Panc1 (cell line): ENCODE measurements around the gene XK.

Experiments used
- CTCF ChIP-seq: fragments of 450-650 bp; IDR thresholded peaks from 2 replicates; pipeline ENCODE4 v1.5.1; 2017; ENCODE audit warnings: mild to moderate bottlenecking
- POLR2AphosphoS5 ChIP-seq: IDR thresholded peaks from 2 replicates; pipeline ENCODE4 v1.6.1; 2012; ENCODE audit warnings: mild to moderate bottlenecking, low read depth, low read length, moderate library complexity
- SIN3A ChIP-seq: IDR thresholded peaks from 2 replicates; pipeline ENCODE4 v1.6.1; 2012; ENCODE audit warnings: low read depth, mild to moderate bottlenecking, low read length, moderate library complexity, borderline replicate concordance; ENCODE audit not compliant: insufficient read depth
- TCF7L2 ChIP-seq: IDR thresholded peaks from 2 replicates; pipeline ENCODE4 v1.6.1; 2011; ENCODE audit warnings: mild to moderate bottlenecking, low read depth, low read length, inconsistent platforms
- TF ChIP-seq, protein P1 (sequence below), 2 experiments: IDR thresholded peaks; 2 replicates each; pipeline ENCODE4 v1.6.1; 2011 to 2012; ENCODE audit warnings: low read depth in 2 of 2, control low read depth in 1 of 2, low read length in 1 of 2, mild to moderate bottlenecking in 1 of 2, moderate library complexity in 1 of 2; ENCODE audit not compliant: insufficient read depth in 1 of 2

- TF ChIP-seq CTCF (no peak), POLR2AphosphoS5 (no peak), TCF7L2 (no peak), SIN3A (no peak)
- TF ChIP-seq, protein P1, sequence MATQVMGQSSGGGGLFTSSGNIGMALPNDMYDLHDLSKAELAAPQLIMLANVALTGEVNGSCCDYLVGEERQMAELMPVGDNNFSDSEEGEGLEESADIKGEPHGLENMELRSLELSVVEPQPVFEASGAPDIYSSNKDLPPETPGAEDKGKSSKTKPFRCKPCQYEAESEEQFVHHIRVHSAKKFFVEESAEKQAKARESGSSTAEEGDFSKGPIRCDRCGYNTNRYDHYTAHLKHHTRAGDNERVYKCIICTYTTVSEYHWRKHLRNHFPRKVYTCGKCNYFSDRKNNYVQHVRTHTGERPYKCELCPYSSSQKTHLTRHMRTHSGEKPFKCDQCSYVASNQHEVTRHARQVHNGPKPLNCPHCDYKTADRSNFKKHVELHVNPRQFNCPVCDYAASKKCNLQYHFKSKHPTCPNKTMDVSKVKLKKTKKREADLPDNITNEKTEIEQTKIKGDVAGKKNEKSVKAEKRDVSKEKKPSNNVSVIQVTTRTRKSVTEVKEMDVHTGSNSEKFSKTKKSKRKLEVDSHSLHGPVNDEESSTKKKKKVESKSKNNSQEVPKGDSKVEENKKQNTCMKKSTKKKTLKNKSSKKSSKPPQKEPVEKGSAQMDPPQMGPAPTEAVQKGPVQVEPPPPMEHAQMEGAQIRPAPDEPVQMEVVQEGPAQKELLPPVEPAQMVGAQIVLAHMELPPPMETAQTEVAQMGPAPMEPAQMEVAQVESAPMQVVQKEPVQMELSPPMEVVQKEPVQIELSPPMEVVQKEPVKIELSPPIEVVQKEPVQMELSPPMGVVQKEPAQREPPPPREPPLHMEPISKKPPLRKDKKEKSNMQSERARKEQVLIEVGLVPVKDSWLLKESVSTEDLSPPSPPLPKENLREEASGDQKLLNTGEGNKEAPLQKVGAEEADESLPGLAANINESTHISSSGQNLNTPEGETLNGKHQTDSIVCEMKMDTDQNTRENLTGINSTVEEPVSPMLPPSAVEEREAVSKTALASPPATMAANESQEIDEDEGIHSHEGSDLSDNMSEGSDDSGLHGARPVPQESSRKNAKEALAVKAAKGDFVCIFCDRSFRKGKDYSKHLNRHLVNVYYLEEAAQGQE (IDR thresholded peaks at IDR 0.05; ENCODE audit: insufficient read depth in 1 of 2, low read depth in 2 of 2, low read length in 1 of 2) = no peak
These were observed 5.7 kb upstream of the XK start for GRCh38 chrX:37679888-37680287.
